CD1c-positive myeloid dendritic cell (primary cell): ENCODE results near the gene KIF4A.
A peak's percentile ranks its signal among the peaks of the same experiment; 100 is the strongest.
"Not testable (repeated sequence)": the region's sequence is repeated elsewhere in the genome, so short reads cannot be mapped to it uniquely, and the experiment has no call there.

Experiments
- DNase-seq: peaks from one replicate; pipeline ENCODE4 v3.0.0-alpha.2; 2016; ENCODE audit errors: extremely low spot score

The KIF4A gene

GRCh38 chrX:70289793-70290770 lies at the start of gene KIF4A, which contains the start of gene PDZD11:
Gene KIF4A (plus strand): TSS chrX:70290104. CDS start chrX:70290459, 355 bp downstream.
Gene PDZD11 (minus strand): TSS chrX:70289927. CDS start chrX:70289341, 586 bp downstream.
- peak; percentile 89 for DNase-seq

GRCh38 chrX:70240751-70241150 lies 49.2 kb upstream of the KIF4A start:
- DNase-seq = no peak

DNA sequence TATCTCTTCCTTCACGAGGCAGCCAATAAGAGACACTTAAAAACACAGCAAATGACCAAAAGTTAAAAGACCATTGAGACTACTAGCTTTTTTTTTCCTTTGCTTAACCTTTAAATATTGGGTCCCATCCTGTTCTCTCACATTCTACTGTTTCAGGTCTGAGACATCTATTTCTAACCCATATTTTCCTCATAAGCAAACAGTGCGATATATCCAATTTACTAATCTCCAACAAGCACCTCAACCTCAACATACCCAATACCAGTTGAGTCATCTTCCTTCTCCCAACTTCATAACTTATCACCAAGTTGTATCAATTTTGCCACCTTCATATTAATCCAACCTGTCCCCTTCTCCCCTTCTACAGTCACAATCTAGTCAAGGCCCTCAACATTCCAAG lies 48.4 kb upstream of the KIF4A start:
- no peak for DNase-seq

DNA sequence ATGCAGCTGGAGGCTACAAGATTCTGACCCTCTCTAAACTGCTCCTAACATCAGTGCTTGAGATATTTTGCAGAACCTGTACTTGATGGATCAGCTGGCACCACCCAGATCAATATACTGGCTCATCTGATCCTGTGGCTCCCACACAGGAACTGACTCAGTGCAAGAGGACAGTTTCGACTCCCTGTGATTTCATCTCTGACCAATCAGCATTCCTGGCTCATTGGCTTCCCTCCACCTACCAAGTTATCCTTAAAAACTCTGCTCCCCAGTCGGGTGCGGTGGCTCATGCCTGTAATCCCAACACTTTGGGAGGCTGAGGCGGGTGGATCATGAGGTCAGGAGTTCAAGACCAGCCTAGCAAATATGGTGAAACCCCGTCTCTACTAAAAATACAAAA lies 46.3 kb upstream of the KIF4A start:
- DNase-seq = not testable (repeated sequence)

DNA sequence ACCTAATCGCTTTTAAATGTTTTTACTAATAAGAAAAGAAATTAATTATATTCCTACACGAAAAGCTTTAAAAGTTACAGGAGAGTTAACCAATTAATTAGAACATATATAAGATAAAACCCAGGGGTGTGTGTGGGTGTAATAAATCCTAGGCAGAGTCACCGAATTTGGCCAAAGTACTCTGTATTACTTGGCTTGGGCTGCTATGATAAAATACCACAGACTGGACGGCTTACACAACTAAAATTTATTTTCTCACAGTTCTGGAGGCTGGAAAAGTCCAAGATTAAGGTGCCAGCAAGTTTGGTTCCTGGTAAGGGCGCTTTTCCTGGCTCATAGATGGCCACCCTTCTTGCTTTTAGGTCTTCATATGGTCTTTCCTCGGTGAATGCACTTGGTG lies 45.0 kb upstream of the KIF4A start:
- no peak for DNase-seq

DNA sequence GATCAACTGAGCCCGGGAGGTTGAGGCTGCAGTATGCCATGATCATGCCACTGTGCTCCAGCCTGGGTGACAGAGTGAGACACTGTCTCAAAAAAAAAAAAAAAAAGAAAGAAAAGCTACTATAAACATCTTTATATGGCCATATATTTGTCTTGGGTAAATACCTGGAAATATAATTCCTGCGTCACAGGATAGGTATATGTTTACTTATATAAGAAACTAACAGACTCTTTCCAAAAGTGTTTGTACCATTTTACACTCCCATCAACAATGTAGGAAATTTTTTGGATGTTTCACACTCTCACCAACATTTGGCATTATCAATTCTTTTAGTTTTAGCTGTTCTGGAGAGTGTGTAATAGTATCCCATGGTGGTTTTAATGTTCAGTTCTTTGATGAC lies 42.7 kb upstream of the KIF4A start:
- no peak for DNase-seq

DNA sequence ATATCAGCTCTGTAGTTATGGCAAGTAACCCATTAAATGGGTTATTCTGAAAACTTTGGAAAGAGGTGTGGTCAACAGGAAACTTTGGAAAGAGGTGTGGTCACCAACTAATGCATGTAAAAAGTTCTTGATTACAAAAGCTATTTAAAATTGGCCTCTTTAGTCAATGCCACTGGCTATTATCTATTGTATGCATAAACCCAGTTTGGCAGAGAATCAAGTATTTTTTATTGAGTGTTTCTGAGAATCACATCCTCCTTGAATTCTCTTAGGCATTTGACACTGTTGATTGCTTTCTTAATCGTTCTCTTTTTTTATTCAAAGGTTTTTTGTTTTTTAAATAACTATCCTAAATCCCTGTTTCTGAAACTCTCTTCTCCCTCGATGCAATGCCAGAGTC lies 37.4 kb upstream of the KIF4A start:
- no peak for DNase-seq

GRCh38 chrX:70253377-70254062 lies 36.4 kb upstream of the KIF4A start:
- DNase-seq = no peak

- no peak for DNase-seq
Observed at GRCh38 chrX:70254063-70254400, 35.9 kb upstream of the KIF4A start.

DNA sequence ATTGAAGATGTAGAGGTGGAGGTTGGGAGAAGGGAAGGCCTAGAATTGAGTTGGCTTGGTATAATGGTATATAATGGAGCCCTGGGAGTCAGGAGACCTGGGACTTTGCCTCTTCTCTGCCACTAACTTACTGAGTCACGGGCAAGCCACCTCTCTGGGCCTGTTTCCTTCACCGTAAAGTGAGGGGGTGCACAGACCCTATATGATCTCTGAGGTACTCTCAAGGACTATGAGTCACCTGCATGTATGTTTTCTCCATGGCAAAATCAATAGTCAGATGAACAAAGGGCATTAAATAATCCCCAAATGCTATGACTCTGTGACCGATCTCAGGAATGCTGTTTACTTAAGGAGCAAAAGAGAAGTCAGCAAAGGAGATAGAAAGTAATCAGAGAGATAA lies 35.0 kb upstream of the KIF4A start:
- no peak for DNase-seq

GRCh38 chrX:70255452-70255851 lies 34.5 kb upstream of the KIF4A start:
- no peak for DNase-seq

- peak; percentile 7 for DNase-seq
Observed at GRCh38 chrX:70257423-70258288, 32.2 kb upstream of the KIF4A start.

GRCh38 chrX:70260104-70260503 lies 29.8 kb upstream of the KIF4A start, which contains the start of gene P2RY4:
Gene P2RY4 (minus strand): TSS chrX:70260204. CDS start chrX:70259624, 580 bp downstream.
- DNase-seq = no peak

GRCh38 chrX:70262952-70263567 lies 26.8 kb upstream of the KIF4A start:
- DNase-seq = peak; percentile 1

DNA sequence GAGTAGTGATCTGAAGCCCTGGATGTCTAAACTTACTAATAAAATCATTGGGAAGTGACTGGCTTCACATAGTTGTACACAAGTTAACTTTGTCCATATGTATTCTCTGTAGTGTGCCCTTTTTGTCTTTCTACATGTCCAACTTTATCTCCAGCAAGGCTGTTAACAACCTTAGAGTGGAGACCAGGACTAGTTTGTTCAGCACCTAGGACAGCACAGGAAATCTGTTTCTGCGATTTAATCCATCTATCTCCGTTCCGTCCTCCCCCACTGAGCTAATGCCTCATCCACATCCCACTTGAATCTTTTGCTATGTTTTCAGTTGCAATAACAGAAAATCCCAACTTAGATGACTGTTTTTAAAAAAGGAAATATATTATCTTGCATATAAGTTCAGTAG lies 25.1 kb upstream of the KIF4A start:
- DNase-seq = no peak

DNA sequence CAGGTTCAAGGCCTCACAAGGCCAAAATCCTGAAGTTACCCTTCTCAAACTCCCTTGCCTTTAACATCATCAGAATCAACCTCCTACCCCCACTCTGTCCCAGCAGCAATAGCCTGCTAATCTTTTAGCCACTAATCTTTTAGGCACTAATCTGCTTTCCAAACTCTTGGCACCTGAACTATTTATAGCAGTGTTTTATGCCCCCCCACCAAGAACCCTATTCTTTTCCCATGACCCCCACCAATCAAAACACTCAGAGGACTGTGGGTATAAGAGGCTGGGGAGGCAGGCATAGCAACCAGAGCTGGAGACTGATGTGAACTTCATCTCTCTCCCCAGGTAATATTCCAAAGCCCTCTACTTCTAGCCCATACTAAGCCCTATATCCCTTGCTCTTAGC lies 21.9 kb upstream of the KIF4A start, which contains the start of gene ARR3:
TSS of gene ARR3 (plus strand) at position 301 of the 400 bp plus-strand sequence. CDS start 1,052 bp downstream, outside the sequence.
- no peak for DNase-seq

DNA sequence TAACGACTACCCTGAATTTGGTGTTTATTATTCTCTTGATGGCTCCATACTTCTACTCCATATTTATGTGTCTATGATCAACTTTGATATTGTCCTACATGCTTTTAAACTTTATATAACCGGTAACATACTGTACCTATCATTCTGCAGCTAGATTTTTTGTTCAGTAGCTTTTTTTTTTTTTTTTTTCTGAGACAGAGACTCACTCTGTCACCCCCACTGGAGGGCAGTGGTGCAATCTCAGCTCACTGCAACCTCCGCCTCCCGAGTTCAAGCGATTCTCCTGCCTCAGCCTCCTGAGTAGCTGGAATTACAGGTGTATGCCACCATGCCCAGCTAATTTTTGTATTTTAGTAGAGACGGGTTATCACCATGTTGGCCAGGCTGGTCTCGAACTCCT lies 15.9 kb upstream of the KIF4A start:
- DNase-seq = not testable (repeated sequence)

GRCh38 chrX:70279081-70279480 lies 10.8 kb upstream of the KIF4A start:
- no peak for DNase-seq

DNA sequence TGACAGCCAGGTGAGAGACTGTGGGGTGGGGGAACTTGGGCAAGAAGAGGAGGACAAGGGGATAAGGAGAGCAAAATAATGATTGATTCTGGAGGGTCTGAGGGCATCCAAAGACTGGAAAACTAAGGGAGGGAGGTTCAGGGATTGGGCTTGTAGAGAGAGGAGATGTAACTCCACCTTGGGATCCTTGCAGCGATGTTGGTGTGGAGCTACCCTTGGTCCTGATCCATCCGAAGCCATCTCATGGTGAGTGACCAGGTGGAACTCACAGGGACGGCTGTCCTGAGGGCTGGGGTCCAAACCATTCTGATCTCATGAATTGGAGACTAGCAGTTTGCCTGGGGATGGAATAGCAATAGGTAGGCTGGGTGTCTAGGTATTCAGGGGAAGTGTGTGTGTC lies 9.3 kb upstream of the KIF4A start:
- no peak for DNase-seq

GRCh38 chrX:70281951-70282350 lies 8.0 kb upstream of the KIF4A start, which contains the start of gene RAB41:
Gene RAB41 (plus strand): TSS chrX:70282172. CDS start chrX:70282218, 46 bp downstream.
- no peak for DNase-seq

- DNase-seq = no peak
Observed at GRCh38 chrX:70289168-70289792, 624 bp upstream of the KIF4A start.
